Measurements from ENCODE around the gene HMCES. TPM values are rescaled to one million over a fixed set of nuclear protein-coding genes. Genes with fewer than 3 reads are reported as not detected.
A peak's percentile ranks its signal among the peaks of the same experiment; 100 is the strongest.

The HMCES gene
- total and polyA plus RNA-seq, 2 of the 13 experiments (the other 11 are each of a cell fraction or from before 2014, with no cell fraction given), result 16.1 to 37.5 TPM

DNA sequence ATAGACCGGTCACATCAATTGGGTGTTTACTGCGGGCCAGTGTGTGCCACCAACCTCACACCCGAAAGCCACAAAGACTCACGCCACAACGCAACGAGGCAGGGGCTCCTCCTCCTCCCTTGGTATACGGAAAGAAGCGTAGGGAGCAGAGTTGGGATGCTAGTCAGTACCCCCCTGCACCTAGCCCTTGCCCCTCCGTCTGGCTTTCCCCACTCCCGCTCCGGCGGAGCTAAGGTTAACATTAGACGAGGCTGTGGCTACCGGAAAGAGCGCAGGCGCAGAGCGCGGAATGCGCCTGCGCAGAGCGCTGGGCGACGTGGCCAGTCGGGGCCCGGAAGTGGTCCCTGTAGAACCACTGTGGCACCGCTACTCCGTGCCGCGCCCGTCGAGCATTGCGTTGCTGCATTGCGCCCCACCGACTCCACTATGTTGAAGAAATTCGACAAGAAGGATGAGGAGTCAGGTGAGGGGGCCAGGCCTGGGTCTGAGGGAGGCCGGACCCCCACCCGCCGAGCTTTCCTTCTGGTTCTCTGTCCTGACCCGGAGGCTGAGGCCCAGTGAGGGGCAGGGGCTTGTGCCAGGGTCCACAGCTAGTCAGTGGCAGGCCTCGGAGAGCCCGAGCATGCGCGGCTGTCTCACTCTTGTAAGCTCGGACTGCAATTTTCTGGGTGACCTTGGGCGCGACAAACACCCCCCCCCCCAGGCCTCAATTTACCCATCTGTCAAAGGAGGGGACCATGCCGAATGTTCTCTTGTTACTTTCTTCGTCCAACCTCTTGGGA, 29.2 kb upstream of the HMCES start, which contains the start of gene COPG1 (continued):
- TF ChIP-seq MAFF (IDR thresholded peaks at IDR 0.05; ENCODE audit: low read depth, low read length), result no peak
- TF ChIP-seq, protein P1, sequence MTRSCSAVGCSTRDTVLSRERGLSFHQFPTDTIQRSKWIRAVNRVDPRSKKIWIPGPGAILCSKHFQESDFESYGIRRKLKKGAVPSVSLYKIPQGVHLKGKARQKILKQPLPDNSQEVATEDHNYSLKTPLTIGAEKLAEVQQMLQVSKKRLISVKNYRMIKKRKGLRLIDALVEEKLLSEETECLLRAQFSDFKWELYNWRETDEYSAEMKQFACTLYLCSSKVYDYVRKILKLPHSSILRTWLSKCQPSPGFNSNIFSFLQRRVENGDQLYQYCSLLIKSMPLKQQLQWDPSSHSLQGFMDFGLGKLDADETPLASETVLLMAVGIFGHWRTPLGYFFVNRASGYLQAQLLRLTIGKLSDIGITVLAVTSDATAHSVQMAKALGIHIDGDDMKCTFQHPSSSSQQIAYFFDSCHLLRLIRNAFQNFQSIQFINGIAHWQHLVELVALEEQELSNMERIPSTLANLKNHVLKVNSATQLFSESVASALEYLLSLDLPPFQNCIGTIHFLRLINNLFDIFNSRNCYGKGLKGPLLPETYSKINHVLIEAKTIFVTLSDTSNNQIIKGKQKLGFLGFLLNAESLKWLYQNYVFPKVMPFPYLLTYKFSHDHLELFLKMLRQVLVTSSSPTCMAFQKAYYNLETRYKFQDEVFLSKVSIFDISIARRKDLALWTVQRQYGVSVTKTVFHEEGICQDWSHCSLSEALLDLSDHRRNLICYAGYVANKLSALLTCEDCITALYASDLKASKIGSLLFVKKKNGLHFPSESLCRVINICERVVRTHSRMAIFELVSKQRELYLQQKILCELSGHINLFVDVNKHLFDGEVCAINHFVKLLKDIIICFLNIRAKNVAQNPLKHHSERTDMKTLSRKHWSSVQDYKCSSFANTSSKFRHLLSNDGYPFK (CRISPR knock-in tag; IDR thresholded peaks at IDR 0.05; ENCODE audit: borderline replicate concordance), result peak; percentile 82
- TF ChIP-seq PITX1 (CRISPR knock-in tag; IDR thresholded peaks at IDR 0.05), result peak; percentile 79
- no peak for TF ChIP-seq CAMTA2 (CRISPR knock-in tag; IDR thresholded peaks at IDR 0.05; ENCODE audit: borderline replicate concordance)
- TF ChIP-seq ZNF292 (CRISPR knock-in tag; IDR thresholded peaks at IDR 0.05; ENCODE audit: borderline replicate concordance, low read depth), result peak; percentile 69; the same call in 1 of the 2 replicates
- no peak; the same call in 1 of the 2 replicates for TF ChIP-seq ZNF724P (CRISPR knock-in tag; IDR thresholded peaks at IDR 0.05; ENCODE audit: borderline replicate concordance)
- TF ChIP-seq KDM2A (CRISPR knock-in tag; IDR thresholded peaks at IDR 0.05; ENCODE audit: borderline replicate concordance, low read depth), result peak; percentile 72; the same call in 1 of the 2 replicates
- TF ChIP-seq ZNF451 (CRISPR knock-in tag; IDR thresholded peaks at IDR 0.05), result peak; percentile 66; the same call in 1 of the 2 replicates
- no peak for TF ChIP-seq ONECUT2 (CRISPR knock-in tag; IDR thresholded peaks at IDR 0.05)
- no peak for TF ChIP-seq ZNF205 (CRISPR knock-in tag; IDR thresholded peaks at IDR 0.05)
- TF ChIP-seq, protein P2, sequence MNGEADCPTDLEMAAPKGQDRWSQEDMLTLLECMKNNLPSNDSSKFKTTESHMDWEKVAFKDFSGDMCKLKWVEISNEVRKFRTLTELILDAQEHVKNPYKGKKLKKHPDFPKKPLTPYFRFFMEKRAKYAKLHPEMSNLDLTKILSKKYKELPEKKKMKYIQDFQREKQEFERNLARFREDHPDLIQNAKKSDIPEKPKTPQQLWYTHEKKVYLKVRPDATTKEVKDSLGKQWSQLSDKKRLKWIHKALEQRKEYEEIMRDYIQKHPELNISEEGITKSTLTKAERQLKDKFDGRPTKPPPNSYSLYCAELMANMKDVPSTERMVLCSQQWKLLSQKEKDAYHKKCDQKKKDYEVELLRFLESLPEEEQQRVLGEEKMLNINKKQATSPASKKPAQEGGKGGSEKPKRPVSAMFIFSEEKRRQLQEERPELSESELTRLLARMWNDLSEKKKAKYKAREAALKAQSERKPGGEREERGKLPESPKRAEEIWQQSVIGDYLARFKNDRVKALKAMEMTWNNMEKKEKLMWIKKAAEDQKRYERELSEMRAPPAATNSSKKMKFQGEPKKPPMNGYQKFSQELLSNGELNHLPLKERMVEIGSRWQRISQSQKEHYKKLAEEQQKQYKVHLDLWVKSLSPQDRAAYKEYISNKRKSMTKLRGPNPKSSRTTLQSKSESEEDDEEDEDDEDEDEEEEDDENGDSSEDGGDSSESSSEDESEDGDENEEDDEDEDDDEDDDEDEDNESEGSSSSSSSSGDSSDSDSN (CRISPR knock-in tag; IDR thresholded peaks at IDR 0.05), result peak; percentile 24; the same call in 1 of the 2 replicates
- TF ChIP-seq ISX (CRISPR knock-in tag; conservative IDR thresholded peaks at IDR 0.05), result no peak
- no peak for TF ChIP-seq MIXL1 (CRISPR knock-in tag; IDR thresholded peaks at IDR 0.05)
- TF ChIP-seq, protein P3, sequence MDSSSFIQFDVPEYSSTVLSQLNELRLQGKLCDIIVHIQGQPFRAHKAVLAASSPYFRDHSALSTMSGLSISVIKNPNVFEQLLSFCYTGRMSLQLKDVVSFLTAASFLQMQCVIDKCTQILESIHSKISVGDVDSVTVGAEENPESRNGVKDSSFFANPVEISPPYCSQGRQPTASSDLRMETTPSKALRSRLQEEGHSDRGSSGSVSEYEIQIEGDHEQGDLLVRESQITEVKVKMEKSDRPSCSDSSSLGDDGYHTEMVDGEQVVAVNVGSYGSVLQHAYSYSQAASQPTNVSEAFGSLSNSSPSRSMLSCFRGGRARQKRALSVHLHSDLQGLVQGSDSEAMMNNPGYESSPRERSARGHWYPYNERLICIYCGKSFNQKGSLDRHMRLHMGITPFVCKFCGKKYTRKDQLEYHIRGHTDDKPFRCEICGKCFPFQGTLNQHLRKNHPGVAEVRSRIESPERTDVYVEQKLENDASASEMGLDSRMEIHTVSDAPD (CRISPR knock-in tag; IDR thresholded peaks at IDR 0.05), result no peak
- TF ChIP-seq, protein P4, sequence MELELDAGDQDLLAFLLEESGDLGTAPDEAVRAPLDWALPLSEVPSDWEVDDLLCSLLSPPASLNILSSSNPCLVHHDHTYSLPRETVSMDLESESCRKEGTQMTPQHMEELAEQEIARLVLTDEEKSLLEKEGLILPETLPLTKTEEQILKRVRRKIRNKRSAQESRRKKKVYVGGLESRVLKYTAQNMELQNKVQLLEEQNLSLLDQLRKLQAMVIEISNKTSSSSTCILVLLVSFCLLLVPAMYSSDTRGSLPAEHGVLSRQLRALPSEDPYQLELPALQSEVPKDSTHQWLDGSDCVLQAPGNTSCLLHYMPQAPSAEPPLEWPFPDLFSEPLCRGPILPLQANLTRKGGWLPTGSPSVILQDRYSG (CRISPR knock-in tag; IDR thresholded peaks at IDR 0.05), result no peak
- no peak; the same call in 1 of the 2 replicates for TF ChIP-seq ZC3H13 (CRISPR knock-in tag; IDR thresholded peaks at IDR 0.05)
- TF ChIP-seq GATAD2A (CRISPR knock-in tag; IDR thresholded peaks at IDR 0.05), result peak; percentile 38; the same call in 1 of the 2 replicates
- no peak for TF ChIP-seq REXO4 (CRISPR knock-in tag; IDR thresholded peaks at IDR 0.05; ENCODE audit: borderline replicate concordance)
- TF ChIP-seq HOXA5 (CRISPR knock-in tag; IDR thresholded peaks at IDR 0.05), result peak; percentile 71; the same call in 1 of the 2 replicates
- TF ChIP-seq TAF15 (IDR thresholded peaks at IDR 0.05; ENCODE audit: low read depth, low read length, poor library complexity, severe bottlenecking), result no peak
- TF ChIP-seq ZKSCAN1 (IDR thresholded peaks at IDR 0.05; ENCODE audit: low read length), result no peak
